Esophagus squamous epithelium (tissue), 5 donors: ENCODE results near the gene FAM98C. TPM values are rescaled to one million over a fixed set of nuclear protein-coding genes. Genes with fewer than 3 reads are reported as not detected.

Source experiments
- DNase-seq: peaks from one replicate; lab custom pipeline; 2025; lab: John Stamatoyannopoulos, UW
- H3K27ac ChIP-seq, 4 donors: fragments of 200-600 bp; sonication (generic); one replicate each; pipeline ENCODE4 v1.5.1; 2016 to 2019; ENCODE audit warnings: mild to moderate bottlenecking in 1 of 4
- H3K27me3 ChIP-seq, 4 donors: fragments of 200-600 bp; sonication (generic); 1 replicate in 3 of 4; 2 replicates in 1 of 4; pipeline versions ENCODE4 v1.5.1 to v1.6.0; 2017 to 2021; ENCODE audit warnings: antibody characterized with exemption in 1 of 4
- H3K36me3 ChIP-seq, 3 donors: fragments of 200-600 bp; sonication (generic); one replicate each; pipeline ENCODE4 v1.5.1; 2016 to 2019
- H3K4me1 ChIP-seq, 3 donors: fragments of 200-600 bp; sonication (generic); one replicate each; pipeline ENCODE4 v1.5.1; 2017 to 2019
- H3K4me3 ChIP-seq, 4 donors: fragments of 200-600 bp; sonication (generic); 1 replicate in 3 of 4; 2 replicates in 1 of 4; pipeline ENCODE4 v1.5.1; 2016 to 2019; ENCODE audit warnings: mild to moderate bottlenecking in 2 of 4, moderate library complexity in 1 of 4
- H3K9me3 ChIP-seq, 3 donors: fragments of 200-600 bp; sonication (generic); one replicate each; pipeline ENCODE4 v1.5.1; 2016 to 2019
- POLR2A ChIP-seq, 4 donors: fragments of 450-650 bp; IDR thresholded peaks; one replicate each; pipeline ENCODE4 v1.6.1; 2017; ENCODE audit warnings: antibody characterized with exemption in 4 of 4, mild to moderate bottlenecking in 4 of 4, moderate library complexity in 3 of 4
- WGBS, 2 donors: methylation state at CpG; one replicate each; pipeline ENCODE4 v1.1.5; 2018; 5-methylcytosine and 5-hydroxymethylcytosine counted together
- intact Hi-C: fragments of 100-400 bp; cut with DNase I; formaldehyde crosslinking; loops from one replicate; pipeline ENCODE4 v1.15.0; 2022
- total RNA-seq, 4 donors: library from RNA; depleted of rRNA; stranded (reverse); fragments of >200 nt; gene quantifications; one replicate each; pipeline ENCODE4 v1.1.0, GENCODE V29; 2016
- TF ChIP-seq, protein P1 (sequence below), 6 experiments: fragments of 450-650 bp in 4 of 6; fragments of 200-600 bp in 2 of 6; sonication (generic) in 2 of 6; IDR thresholded peaks; one replicate each; pipeline ENCODE4 v1.5.1; 2016 to 2019; ENCODE audit warnings: antibody characterized with exemption in 6 of 6, mild to moderate bottlenecking in 4 of 6, moderate library complexity in 4 of 6
- donor health status: DM: yes; HTN: yes; CAD: no.

The FAM98C gene
- total RNA-seq, 4 donors from 2014 or later, result 14.4 to 40.0 (median 21.2) TPM

DNA sequence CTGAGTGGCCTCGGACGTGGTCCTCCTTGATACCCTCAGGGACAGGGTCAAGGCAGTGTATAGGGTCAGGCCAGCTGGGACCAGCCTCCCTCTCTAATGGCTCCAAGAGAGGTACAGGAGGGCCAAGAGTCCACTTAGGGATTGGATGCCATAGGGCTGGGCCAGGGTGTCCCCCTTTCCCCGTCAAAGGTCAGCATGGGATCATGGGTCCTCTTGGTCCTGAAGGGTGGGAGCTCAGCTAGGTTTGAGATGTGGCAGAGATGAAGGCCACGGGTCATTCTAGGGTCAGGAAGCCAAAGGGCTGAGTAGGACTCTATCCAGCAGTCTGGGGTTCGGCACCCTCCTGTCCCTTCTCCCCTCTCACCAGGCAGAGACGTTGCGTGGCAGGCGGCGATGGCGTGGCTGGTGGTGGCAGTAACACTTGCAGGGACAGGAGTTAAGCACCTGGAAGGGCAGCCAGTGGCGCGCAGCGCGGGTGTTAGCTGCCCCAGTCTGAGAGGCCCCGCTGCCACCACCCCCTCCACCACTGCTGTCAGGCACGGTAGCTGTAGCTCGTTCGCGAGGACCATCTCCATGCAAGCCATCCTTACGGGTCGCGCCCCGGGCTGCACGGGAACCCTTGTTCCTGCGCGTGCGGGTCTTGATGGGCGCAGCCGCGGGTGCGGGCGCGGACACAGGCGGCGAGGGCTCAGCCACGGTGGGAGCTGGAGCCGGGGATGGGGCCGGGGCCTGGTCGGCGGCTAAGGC lies 17.7 kb upstream of the FAM98C start:
- WGBS, 2 donors, result 87 to 94% methylated on average over 7 of the region's 40 CpGs
- no peak for DNase-seq
- TF ChIP-seq, protein P1, sequence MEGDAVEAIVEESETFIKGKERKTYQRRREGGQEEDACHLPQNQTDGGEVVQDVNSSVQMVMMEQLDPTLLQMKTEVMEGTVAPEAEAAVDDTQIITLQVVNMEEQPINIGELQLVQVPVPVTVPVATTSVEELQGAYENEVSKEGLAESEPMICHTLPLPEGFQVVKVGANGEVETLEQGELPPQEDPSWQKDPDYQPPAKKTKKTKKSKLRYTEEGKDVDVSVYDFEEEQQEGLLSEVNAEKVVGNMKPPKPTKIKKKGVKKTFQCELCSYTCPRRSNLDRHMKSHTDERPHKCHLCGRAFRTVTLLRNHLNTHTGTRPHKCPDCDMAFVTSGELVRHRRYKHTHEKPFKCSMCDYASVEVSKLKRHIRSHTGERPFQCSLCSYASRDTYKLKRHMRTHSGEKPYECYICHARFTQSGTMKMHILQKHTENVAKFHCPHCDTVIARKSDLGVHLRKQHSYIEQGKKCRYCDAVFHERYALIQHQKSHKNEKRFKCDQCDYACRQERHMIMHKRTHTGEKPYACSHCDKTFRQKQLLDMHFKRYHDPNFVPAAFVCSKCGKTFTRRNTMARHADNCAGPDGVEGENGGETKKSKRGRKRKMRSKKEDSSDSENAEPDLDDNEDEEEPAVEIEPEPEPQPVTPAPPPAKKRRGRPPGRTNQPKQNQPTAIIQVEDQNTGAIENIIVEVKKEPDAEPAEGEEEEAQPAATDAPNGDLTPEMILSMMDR (IDR thresholded peaks at IDR 0.05), result no peak
- no peak for TF ChIP-seq POLR2A (IDR thresholded peaks at IDR 0.05)
- peaks cover 28 to 59% (median 34%) of the 10 kb centered on the region in 3 donors for H3K4me1 ChIP-seq
- intact Hi-C loops, result no loop called here
- peaks cover 18 to 57% (median 26%) of the 10 kb centered on the region in 3 donors for H3K36me3 ChIP-seq
- no peaks in the 10 kb centered on the region for H3K9me3 ChIP-seq
- H3K4me3 ChIP-seq, result no peak overlapping the region
- H3K27ac ChIP-seq, result no peak overlapping the region
- H3K27me3 ChIP-seq, result peaks cover 0 to 66% (median 0%) of the 10 kb centered on the region in 4 donors

- intact Hi-C loops, result no loop called here
- H3K36me3 ChIP-seq, result peaks cover 15 to 51% (median 23%) of the 10 kb centered on the region in 3 donors
- no peak overlapping the region for H3K27ac ChIP-seq
- TF ChIP-seq POLR2A (IDR thresholded peaks at IDR 0.05), result no peak
- DNase-seq, result no peak
- 60 to 72% methylated on average over 5 to 12 of the region's 40 CpGs for WGBS, 2 donors
- peaks cover 28 to 59% (median 34%) of the 10 kb centered on the region in 3 donors for H3K4me1 ChIP-seq
- H3K27me3 ChIP-seq, result peaks cover 0 to 70% (median 0%) of the 10 kb centered on the region in 4 donors
- H3K4me3 ChIP-seq, result no peak overlapping the region
- H3K9me3 ChIP-seq, result no peaks in the 10 kb centered on the region
Observed at GRCh38 chr19:38385804-38386257, 17.1 kb upstream of the FAM98C start.

- H3K36me3 ChIP-seq, result peaks cover 9 to 45% (median 21%) of the 10 kb centered on the region in 3 donors
- H3K27ac ChIP-seq, result no peak overlapping the region
- peaks cover 28 to 59% (median 34%) of the 10 kb centered on the region in 3 donors for H3K4me1 ChIP-seq
- TF ChIP-seq, protein P1 (IDR thresholded peaks at IDR 0.05), result peak in 1 of 6 experiments; percentile 8
- no peak for TF ChIP-seq POLR2A (IDR thresholded peaks at IDR 0.05)
- intact Hi-C loops, result no loop called here
- H3K9me3 ChIP-seq, result no peaks in the 10 kb centered on the region
- H3K27me3 ChIP-seq, result peaks cover 0 to 70% (median 0%) of the 10 kb centered on the region in 4 donors
- H3K4me3 ChIP-seq, result peak overlapping the region in 3 of 4 donors; percentile 46 to 69 (median 57)
- no peak for DNase-seq
- WGBS, 2 donors, result 86 to 90% methylated on average over 4 to 6 of the region's 61 CpGs
Observed at GRCh38 chr19:38386300-38386970, 16.5 kb upstream of the FAM98C start.

- Histone ChIP-seq H3K27ac (peak overlapping the region; percentile 71 to 89 (median 78)), H3K36me3 (peaks cover 3 to 38% (median 15%) of the 10 kb centered on the region in 3 donors)
- intact Hi-C loops, result no loop called here
Observed at GRCh38 chr19:38386971-38387549, 15.8 kb upstream of the FAM98C start.

More at GRCh38 chr19:38386971-38387549, 15.8 kb upstream of the FAM98C start:
- no peak for TF ChIP-seq POLR2A (IDR thresholded peaks at IDR 0.05)
- TF ChIP-seq, protein P1 (IDR thresholded peaks at IDR 0.05), result no peak
- no peaks in the 10 kb centered on the region for H3K9me3 ChIP-seq
- peak overlapping the region; percentile 38 to 69 (median 52) for H3K4me3 ChIP-seq
- 0 to 1% methylated on average over 4 to 10 of the region's 36 CpGs for WGBS, 2 donors
- peaks cover 0 to 70% (median 0%) of the 10 kb centered on the region in 4 donors for H3K27me3 ChIP-seq
- DNase-seq, result no peak
- peaks cover 28 to 59% (median 34%) of the 10 kb centered on the region in 3 donors for H3K4me1 ChIP-seq
